H9 (cell line): ENCODE data around the gene KIF26B. TPM values are rescaled to one million over a fixed set of nuclear protein-coding genes. Genes with fewer than 3 reads are reported as not detected.

Experiments
- DNase-seq: peaks from one replicate; pipeline ENCODE4 v3.0.0-alpha.2; 2017
- H2AFZ ChIP-seq: one replicate; pipeline ENCODE4 v1.6.1; 2013; ENCODE audit warnings: mild to moderate bottlenecking, low read length, control low read depth, moderate library complexity
- H2AK5ac ChIP-seq: 2 replicates; pipeline ENCODE4 v1.6.1; 2013; ENCODE audit warnings: low read length, control low read depth, mixed read lengths; ENCODE audit not compliant: insufficient read length
- H2BK120ac ChIP-seq: one replicate; pipeline ENCODE4 v1.6.1; 2013; ENCODE audit warnings: low read depth, mild to moderate bottlenecking, low read length, control low read depth, inconsistent platforms; ENCODE audit not compliant: poor library complexity, severe bottlenecking
- H2BK12ac ChIP-seq: 2 replicates; pipeline ENCODE4 v1.6.1; 2013; ENCODE audit warnings: low read length, control low read depth, mixed read lengths, low read depth; ENCODE audit not compliant: insufficient read length
- H2BK15ac ChIP-seq: 2 replicates; pipeline ENCODE4 v1.6.1; 2013; ENCODE audit warnings: low read depth, low read length, control low read depth
- H2BK20ac ChIP-seq: one replicate; pipeline ENCODE4 v1.6.1; 2013; ENCODE audit warnings: low read depth, mild to moderate bottlenecking, low read length, control low read depth, inconsistent platforms; ENCODE audit not compliant: poor library complexity, severe bottlenecking
- H2BK5ac ChIP-seq: 2 replicates; pipeline ENCODE4 v1.6.1; 2013; ENCODE audit warnings: low read length, control low read depth, mixed read lengths; ENCODE audit not compliant: insufficient read length
- H3K14ac ChIP-seq: 2 replicates; pipeline ENCODE4 v1.6.1; 2013; ENCODE audit warnings: low read length, control low read depth; ENCODE audit not compliant: insufficient read depth
- H3K18ac ChIP-seq: 2 replicates; pipeline ENCODE4 v1.6.1; 2013; ENCODE audit warnings: low read depth, mild to moderate bottlenecking, mixed read lengths, low read length, control low read depth; ENCODE audit not compliant: insufficient read length
- H3K23ac ChIP-seq: 2 replicates; pipeline ENCODE4 v1.6.1; 2013; ENCODE audit warnings: low read length, control low read depth, mixed read lengths, low read depth; ENCODE audit not compliant: insufficient read length
- H3K23me2 ChIP-seq: 2 replicates; pipeline ENCODE4 v1.6.1; 2013; ENCODE audit warnings: low read depth, mild to moderate bottlenecking, mixed read lengths, low read length, control low read depth; ENCODE audit not compliant: insufficient read length, poor library complexity, severe bottlenecking
- H3K27ac ChIP-seq: 2 replicates; pipeline ENCODE4 v1.5.1; 2013; ENCODE audit warnings: low read length, control low read depth, mixed read lengths, low read depth; ENCODE audit not compliant: insufficient read length
- H3K27me3 ChIP-seq: 2 replicates; pipeline ENCODE4 v1.6.1; 2013; ENCODE audit warnings: low read length, control low read depth, inconsistent platforms; ENCODE audit not compliant: insufficient read depth
- H3K4ac ChIP-seq: 2 replicates; pipeline ENCODE4 v1.6.1; 2013; ENCODE audit warnings: low read depth, mild to moderate bottlenecking, control low read depth, inconsistent platforms, low read length, moderate library complexity
- H3K4me1 ChIP-seq: 2 replicates; pipeline ENCODE4 v1.6.1; 2013; ENCODE audit warnings: low read length, control low read depth, inconsistent platforms; ENCODE audit not compliant: insufficient read depth
- H3K4me2 ChIP-seq: 2 replicates; pipeline ENCODE4 v1.6.1; 2013; ENCODE audit warnings: low read length, control low read depth, mixed read lengths; ENCODE audit not compliant: insufficient read length, insufficient read depth
- H3K56ac ChIP-seq: 2 replicates; pipeline ENCODE4 v1.6.1; 2013; ENCODE audit warnings: low read depth, mild to moderate bottlenecking, mixed read lengths, low read length, control low read depth; ENCODE audit not compliant: insufficient read length
- H3K79me1 ChIP-seq: 2 replicates; pipeline ENCODE4 v1.6.1; 2013; ENCODE audit warnings: low read depth, mild to moderate bottlenecking, moderate library complexity, low read length, control low read depth, inconsistent platforms; ENCODE audit not compliant: insufficient read depth, poor library complexity, severe bottlenecking
- H3K79me2 ChIP-seq: 2 replicates; pipeline ENCODE4 v1.6.1; 2013; ENCODE audit warnings: low read length, control low read depth, inconsistent platforms; ENCODE audit not compliant: insufficient read depth
- H3K9ac ChIP-seq: 2 replicates; pipeline ENCODE4 v1.6.1; 2013; ENCODE audit warnings: low read length, control low read depth, mixed read lengths; ENCODE audit not compliant: insufficient read length; ENCODE audit errors: extremely low read depth
- H3K9me3 ChIP-seq: one replicate; pipeline ENCODE4 v1.6.1; 2013; ENCODE audit warnings: low read depth, low read length, inconsistent platforms; ENCODE audit not compliant: control insufficient read depth
- H3T11ph ChIP-seq: one replicate; pipeline ENCODE4 v1.6.1; 2013; ENCODE audit warnings: mild to moderate bottlenecking, low read length, control low read depth, inconsistent platforms
- H4K20me1 ChIP-seq: one replicate; pipeline ENCODE4 v1.6.1; 2013; ENCODE audit not compliant: control insufficient read depth, insufficient read length, insufficient read depth
- H4K5ac ChIP-seq: 2 replicates; pipeline ENCODE4 v1.6.1; 2013; ENCODE audit warnings: low read depth, mild to moderate bottlenecking, mixed read lengths, low read length, control low read depth; ENCODE audit not compliant: insufficient read length
- H4K8ac ChIP-seq: replicated peaks from 2 replicates; pipeline ENCODE4 v1.6.1; 2013; ENCODE audit warnings: low read length, control low read depth, mixed read lengths, low read depth; ENCODE audit not compliant: insufficient read length
- H4K91ac ChIP-seq: 2 replicates; pipeline ENCODE4 v1.6.1; 2013; ENCODE audit warnings: low read depth, mild to moderate bottlenecking, moderate library complexity, mixed read lengths, low read length, control low read depth; ENCODE audit not compliant: insufficient read length
- H3K27ac Mint-ChIP-seq, 3 experiments: 2 replicates in 2 of 3; 3 replicates in 1 of 3; pipeline ENCODE4 v1.8.0; 2020 to 2021; ENCODE audit warnings: mixed read lengths in 3 of 3, mild to moderate bottlenecking in 1 of 3, moderate library complexity in 1 of 3
- H3K27me3 Mint-ChIP-seq: 2 replicates; pipeline ENCODE4 v1.8.0; 2021; ENCODE audit warnings: low read depth, mild to moderate bottlenecking, moderate library complexity, mixed read lengths
- H3K36me3 Mint-ChIP-seq, 3 experiments: 2 replicates in 2 of 3; 3 replicates in 1 of 3; pipeline ENCODE4 v1.8.0; 2020 to 2021; ENCODE audit warnings: low read depth in 3 of 3, mixed read lengths in 3 of 3; ENCODE audit not compliant: insufficient read depth in 1 of 3
- H3K4me1 Mint-ChIP-seq, 2 experiments: 2 replicates each; pipeline ENCODE4 v1.8.0; 2020; ENCODE audit warnings: mixed read lengths in 2 of 2
- H3K4me3 Mint-ChIP-seq, 2 experiments: 2 replicates in 1 of 2; 3 replicates in 1 of 2; pipeline ENCODE4 v1.8.0; 2020 to 2021; ENCODE audit warnings: mild to moderate bottlenecking in 2 of 2, mixed read lengths in 2 of 2, moderate library complexity in 1 of 2
- H3K9me3 Mint-ChIP-seq, 2 experiments: 2 replicates in 1 of 2; 3 replicates in 1 of 2; pipeline ENCODE4 v1.8.0; 2020; ENCODE audit warnings: mild to moderate bottlenecking in 2 of 2, mixed read lengths in 2 of 2, moderate library complexity in 1 of 2
- WGBS: extraction: QIAGEN DNeasy Blood & Tissue Kit; methylation state at CpG from one replicate; pipeline ENCODE4 v1.1.7; 2013; ENCODE audit warnings: missing lambda C conversion rate, low lambda C conversion rate, mixed read lengths; ENCODE audit not compliant: insufficient read length; ENCODE audit errors: extremely low coverage; 5-methylcytosine and 5-hydroxymethylcytosine counted together
- total RNA-seq: library from RNA; stranded (reverse); gene quantifications from 2 replicates; pipeline ENCODE4 v1.2.1, GENCODE V29; 2021
- TF ChIP-seq, protein P1 (sequence below): fragments of 200-600 bp; sonication (generic); conservative IDR thresholded peaks from 3 replicates; pipeline ENCODE4 v1.8.0; 2021; ENCODE audit warnings: antibody characterized with exemption, mild to moderate bottlenecking

KIF26B gene
- total RNA-seq, 1 experiment from 2014 or later: 0.13 TPM

DNA sequence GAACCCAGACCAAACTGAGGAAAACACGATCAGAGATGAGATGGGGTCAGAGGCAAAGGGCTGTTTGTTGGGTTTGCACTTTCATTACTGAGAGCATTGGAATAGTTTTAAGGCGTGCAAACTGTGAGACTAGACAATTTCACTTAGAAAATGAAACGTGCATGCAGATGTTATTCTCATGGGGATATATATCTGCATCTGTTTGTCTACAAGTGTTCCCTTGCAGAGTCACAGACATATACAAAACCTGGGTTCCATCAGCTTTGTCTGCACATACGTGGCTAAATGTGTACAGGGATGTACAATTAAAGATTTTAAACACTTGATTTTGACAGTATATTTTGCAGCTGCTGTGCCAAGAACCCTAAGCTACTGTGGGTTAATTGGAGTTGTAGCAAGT lies 355.4 kb downstream of the KIF26B start:
- Histone ChIP-seq H4K20me1 (no peaks in the 10 kb centered on the region), H3K18ac (no peak overlapping the region), H4K91ac (no peak overlapping the region), H2BK12ac (no peak overlapping the region), H2BK15ac (no peak overlapping the region), H3K14ac (no peak overlapping the region), H2BK20ac (no peak overlapping the region), H3K27ac (no peak overlapping the region), H3K4ac (no peak overlapping the region), H3K79me2 (no peaks in the 10 kb centered on the region), H3K23ac (no peak overlapping the region), H3K56ac (no peak overlapping the region), H4K5ac (no peak overlapping the region), H2BK120ac (no peak overlapping the region), H2AK5ac (no peak overlapping the region), H4K8ac (no peak overlapping the region), H2BK5ac (no peak overlapping the region), H3K79me1 (no peaks in the 10 kb centered on the region), H3T11ph (no peak overlapping the region), H3K9ac (no peak overlapping the region), H3K4me1 (peaks cover 7% of the 10 kb centered on the region; the same call in 1 of the 2 replicates), H3K4me2 (no peak overlapping the region), H2AFZ (no peak overlapping the region), H3K27me3 (no peaks in the 10 kb centered on the region), H3K9me3 (no peaks in the 10 kb centered on the region), H3K23me2 (no peaks in the 10 kb centered on the region)
- no peaks in the 10 kb centered on the region; a peak in 1 of 7 replicates for H3K36me3 Mint-ChIP-seq
- WGBS: no CpG with 5 or more reads among the region's 4 CpGs
- H3K4me1 Mint-ChIP-seq: peaks cover 22 to 27% of the 10 kb centered on the region in 2 experiments
- peaks cover 10% of the 10 kb centered on the region for H3K27me3 Mint-ChIP-seq
- H3K27ac Mint-ChIP-seq: no peak overlapping the region
- TF ChIP-seq, protein P1, sequence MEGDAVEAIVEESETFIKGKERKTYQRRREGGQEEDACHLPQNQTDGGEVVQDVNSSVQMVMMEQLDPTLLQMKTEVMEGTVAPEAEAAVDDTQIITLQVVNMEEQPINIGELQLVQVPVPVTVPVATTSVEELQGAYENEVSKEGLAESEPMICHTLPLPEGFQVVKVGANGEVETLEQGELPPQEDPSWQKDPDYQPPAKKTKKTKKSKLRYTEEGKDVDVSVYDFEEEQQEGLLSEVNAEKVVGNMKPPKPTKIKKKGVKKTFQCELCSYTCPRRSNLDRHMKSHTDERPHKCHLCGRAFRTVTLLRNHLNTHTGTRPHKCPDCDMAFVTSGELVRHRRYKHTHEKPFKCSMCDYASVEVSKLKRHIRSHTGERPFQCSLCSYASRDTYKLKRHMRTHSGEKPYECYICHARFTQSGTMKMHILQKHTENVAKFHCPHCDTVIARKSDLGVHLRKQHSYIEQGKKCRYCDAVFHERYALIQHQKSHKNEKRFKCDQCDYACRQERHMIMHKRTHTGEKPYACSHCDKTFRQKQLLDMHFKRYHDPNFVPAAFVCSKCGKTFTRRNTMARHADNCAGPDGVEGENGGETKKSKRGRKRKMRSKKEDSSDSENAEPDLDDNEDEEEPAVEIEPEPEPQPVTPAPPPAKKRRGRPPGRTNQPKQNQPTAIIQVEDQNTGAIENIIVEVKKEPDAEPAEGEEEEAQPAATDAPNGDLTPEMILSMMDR: no peak
- H3K4me3 Mint-ChIP-seq: no peak overlapping the region
- no peaks in the 10 kb centered on the region; a peak in 1 of 5 replicates for H3K9me3 Mint-ChIP-seq
- no peak for DNase-seq
